ENCODE data around the gene CZIB. TPM values are rescaled to one million over a fixed set of nuclear protein-coding genes. Genes with fewer than 3 reads are reported as not detected.
A peak's percentile ranks its signal among the peaks of the same experiment; 100 is the strongest.
"Not testable (repeated sequence)": the region's sequence is repeated elsewhere in the genome, so short reads cannot be mapped to it uniquely, and the experiment has no call there.

CZIB gene
- total RNA-seq, 2 experiments from 2014 or later: 45.4 to 48.7 TPM

DNA sequence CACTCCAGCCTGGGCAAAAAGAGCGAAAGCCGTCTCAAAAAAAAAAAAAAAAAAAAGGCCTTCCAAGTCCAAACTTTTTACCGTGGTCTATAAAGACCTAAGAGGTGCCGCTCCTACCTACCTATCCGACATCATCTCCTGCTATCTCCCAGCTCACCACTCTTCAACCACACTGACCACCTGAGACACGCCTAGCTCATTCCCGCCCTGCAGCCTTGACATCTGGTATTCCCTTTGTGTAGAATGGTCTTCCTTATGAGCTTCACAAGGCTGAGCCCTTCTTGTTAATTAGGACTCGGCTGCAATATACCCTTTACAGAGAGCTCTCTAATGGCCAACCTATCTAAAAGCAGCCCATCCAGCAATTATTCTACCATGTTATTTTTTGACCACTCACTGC, 17.2 kb upstream of the CZIB start:
- no peaks in the 10 kb centered on the region for H3K27me3 Mint-ChIP-seq
- no peak for ATAC-seq
- peak overlapping the region; percentile 93 for H3K27ac Mint-ChIP-seq
- H3K9me3 Mint-ChIP-seq (ENCODE audit: low read depth): no peaks in the 10 kb centered on the region
- peak overlapping the region; percentile 96 for H3K4me3 Mint-ChIP-seq
- H3K4me1 Mint-ChIP-seq: peaks cover 24% of the 10 kb centered on the region
- intact Hi-C loops (cut with DNase I, micrococcal nuclease): loop anchor here (1.0 to 2.0 kb wide), 10 partner anchors 17 to 833 kb away; partner anchors contain the start of genes CPT2 (in 2 of the 2), CZIB (in 2 of the 2), NDC1 (in 1 of the 2) and ORC1 (in 1 of the 2)
- peaks cover 33% of the 10 kb centered on the region for H3K36me3 Mint-ChIP-seq (ENCODE audit: low read depth)
- DNase-seq: no peak
- ChIA-PET CTCF (interaction anchor here (0.8 kb wide), 1 partner anchor 16 kb away, joined by 3 read pairs; no protein-coding TSS in a partner anchor), POLR2A (no interaction called here)

DNA sequence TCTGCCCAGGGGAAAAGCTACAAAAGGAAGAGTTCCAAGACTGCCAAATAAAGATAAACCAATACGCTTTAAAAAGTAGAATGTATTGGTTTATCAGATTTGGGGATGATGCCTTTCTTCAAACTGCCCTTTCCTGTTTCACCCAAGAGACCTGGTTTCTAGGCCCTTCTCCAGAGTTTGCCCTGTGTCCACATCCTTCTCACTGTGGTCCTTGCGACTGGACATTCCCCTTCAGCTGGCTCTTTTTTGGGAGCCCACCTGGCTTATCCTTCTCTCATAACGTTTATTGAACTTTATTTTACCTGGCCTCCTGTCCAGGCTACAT, 490 bp upstream of the CZIB start:
- Mint-ChIP-seq H3K4me3 (peak overlapping the region; percentile 87), H3K27me3 (no peaks in the 10 kb centered on the region)
- intact Hi-C loops (cut with DNase I, micrococcal nuclease): loop anchor here (1.0 to 10.0 kb wide), 12 partner anchors 17 to 1188 kb away; partner anchors contain the start of genes CPT2 (in 2 of the 2), MAGOH (in 2 of the 2), BTF3L4 (in 1 of the 2) and IFT25 (in 1 of the 2)

DNA sequence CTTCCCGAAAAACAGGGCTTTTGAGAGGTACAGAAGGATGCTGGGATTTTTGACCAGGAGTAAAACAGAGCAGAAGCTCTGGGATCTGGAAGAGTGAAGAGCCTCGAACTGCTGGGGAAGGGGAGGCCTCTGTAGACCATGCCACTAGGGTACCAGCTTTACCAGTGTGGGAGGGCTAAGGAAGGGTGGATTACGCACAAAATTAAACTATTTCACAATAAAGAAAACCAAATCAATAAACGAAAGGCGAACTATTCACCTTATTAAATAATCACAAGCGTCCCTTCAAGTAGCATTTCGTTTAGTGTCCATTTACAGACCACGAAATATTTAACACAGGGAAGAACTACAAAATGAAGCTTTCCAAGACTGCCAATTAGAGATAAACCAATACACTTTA, 723 bp downstream of the CZIB start:
- Mint-ChIP-seq H3K9me3 (ENCODE audit: low read depth) (no peaks in the 10 kb centered on the region), H3K27me3 (no peaks in the 10 kb centered on the region), H3K4me1 (peaks cover 24% of the 10 kb centered on the region), H3K36me3 (ENCODE audit: low read depth) (peaks cover 14% of the 10 kb centered on the region), H3K4me3 (peak overlapping the region; percentile 87), H3K27ac (peak overlapping the region; percentile 94)
- intact Hi-C loops (cut with DNase I, micrococcal nuclease): loop anchor here (1.0 to 10.0 kb wide), 12 partner anchors 19 to 1186 kb away; partner anchors contain the start of genes CPT2 (in 2 of the 2), MAGOH (in 2 of the 2), BTF3L4 (in 1 of the 2) and IFT25 (in 1 of the 2)
- ChIA-PET POLR2A (no interaction called here), CTCF (interaction anchor here (0.6 to 0.8 kb wide), 3 partner anchors 10 to 307 kb away, joined by 3 to 7 read pairs (median 4); no protein-coding TSS in a partner anchor)
- DNase-seq: no peak
- no peak for ATAC-seq

More for the DNA sequence above, 490 bp upstream of the CZIB start:
- Mint-ChIP-seq H3K9me3 (ENCODE audit: low read depth) (no peaks in the 10 kb centered on the region), H3K36me3 (ENCODE audit: low read depth) (peaks cover 10% of the 10 kb centered on the region), H3K4me1 (peaks cover 24% of the 10 kb centered on the region), H3K27ac (peak overlapping the region; percentile 94)
- ChIA-PET CTCF (interaction anchor here (0.8 kb wide), 1 partner anchor 40 kb away, joined by 3 read pairs; no protein-coding TSS in a partner anchor), POLR2A (interaction anchor here (0.6 kb wide), 1 partner anchor 58 kb away, joined by 5 read pairs; no protein-coding TSS in a partner anchor)
- DNase-seq (no peak), ATAC-seq (no peak)

DNA sequence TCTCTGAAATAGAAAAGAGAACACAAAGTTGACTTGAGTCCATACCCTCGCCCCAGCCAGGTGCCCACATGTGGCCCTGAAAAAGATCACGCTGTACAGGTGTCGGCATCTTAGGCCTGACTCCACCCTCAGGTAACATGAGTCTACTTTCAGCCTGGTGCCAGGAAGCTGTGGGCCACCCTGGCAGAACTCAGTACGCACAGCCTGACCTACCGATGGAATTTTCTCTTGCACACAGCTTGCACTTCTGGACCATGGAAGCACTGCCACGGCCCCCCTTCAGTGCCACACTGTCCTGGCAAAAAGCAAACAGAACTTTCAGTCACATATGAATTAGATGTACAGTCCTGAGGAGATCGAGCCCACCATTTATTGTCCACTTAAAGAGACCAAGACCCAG, 2.2 kb downstream of the CZIB start:
- ChIA-PET CTCF (interaction anchor here (0.6 kb wide), 1 partner anchor 25 kb away, joined by 3 read pairs; no protein-coding TSS in a partner anchor), POLR2A (no interaction called here)
- Mint-ChIP-seq H3K4me3 (no peak overlapping the region), H3K4me1 (peaks cover 24% of the 10 kb centered on the region), H3K9me3 (ENCODE audit: low read depth) (no peaks in the 10 kb centered on the region), H3K27ac (peak overlapping the region; percentile 94), H3K36me3 (ENCODE audit: low read depth) (peaks cover 26% of the 10 kb centered on the region), H3K27me3 (no peaks in the 10 kb centered on the region)
- DNase-seq (no peak), ATAC-seq (no peak)
- intact Hi-C loops (cut with DNase I, micrococcal nuclease): no loop called here

DNA sequence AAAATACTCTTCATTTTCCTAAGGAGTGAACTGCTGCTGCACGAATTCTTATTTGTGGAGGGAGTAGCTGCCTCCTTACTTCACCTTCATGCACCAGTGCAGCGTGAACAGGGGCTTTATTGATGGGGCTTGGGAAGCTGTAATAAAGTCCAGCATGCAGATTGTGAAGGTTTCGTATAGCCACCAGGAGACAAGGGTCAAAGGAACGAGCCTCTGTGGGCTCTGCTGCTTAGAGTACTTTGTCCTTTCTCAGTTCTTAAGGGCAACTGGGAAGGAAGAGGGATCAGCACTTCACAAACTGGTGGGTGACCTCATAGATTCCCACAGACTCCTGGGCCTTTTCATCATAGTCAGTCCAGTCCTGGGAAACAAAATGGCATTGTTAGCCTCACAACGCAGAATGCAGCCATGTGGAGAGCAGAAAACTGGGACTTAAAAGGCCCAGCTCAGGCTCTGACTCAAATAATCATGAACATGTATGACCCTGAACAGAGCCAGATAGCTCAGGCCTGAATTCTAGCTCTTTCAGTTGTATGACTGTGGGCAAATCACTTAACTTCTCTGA, 6.0 kb downstream of the CZIB start:
- Mint-ChIP-seq H3K4me3 (no peak overlapping the region), H3K4me1 (peaks cover 13% of the 10 kb centered on the region), H3K27me3 (no peaks in the 10 kb centered on the region), H3K27ac (no peak overlapping the region), H3K36me3 (ENCODE audit: low read depth) (peaks cover 38% of the 10 kb centered on the region), H3K9me3 (ENCODE audit: low read depth) (no peaks in the 10 kb centered on the region)
- intact Hi-C loops (cut with DNase I, micrococcal nuclease): no loop called here
- CTCF ChIA-PET: interaction anchor here (0.6 to 1.6 kb wide), 7 partner anchors 13 to 36 kb away, joined by 3 to 4 read pairs (median 3); no protein-coding TSS in a partner anchor
- POLR2A ChIA-PET: no interaction called here
- ATAC-seq: no peak
- DNase-seq: no peak

DNA sequence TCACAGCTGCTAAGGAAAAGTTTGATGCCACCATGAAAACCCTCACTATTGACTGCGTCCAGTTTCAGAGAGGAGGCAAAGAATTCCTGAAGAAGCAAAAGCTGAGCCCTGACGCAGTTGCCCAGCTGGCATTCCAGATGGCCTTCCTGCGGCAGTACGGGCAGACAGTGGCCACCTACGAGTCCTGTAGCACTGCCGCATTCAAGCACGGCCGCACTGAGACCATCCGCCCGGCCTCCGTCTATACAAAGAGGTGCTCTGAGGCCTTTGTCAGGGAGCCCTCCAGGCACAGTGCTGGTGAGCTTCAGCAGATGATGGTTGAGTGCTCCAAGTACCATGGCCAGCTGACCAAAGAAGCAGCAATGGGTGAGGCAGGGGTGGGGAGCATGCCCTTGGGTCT, 9.5 kb downstream of the CZIB start:
- H3K36me3 Mint-ChIP-seq (ENCODE audit: low read depth): peaks cover 49% of the 10 kb centered on the region
- H3K27ac Mint-ChIP-seq: no peak overlapping the region
- no peaks in the 10 kb centered on the region for H3K4me1 Mint-ChIP-seq
- intact Hi-C loops (cut with DNase I, micrococcal nuclease): no loop called here
- no peak overlapping the region for H3K4me3 Mint-ChIP-seq
- peaks cover 7% of the 10 kb centered on the region for H3K9me3 Mint-ChIP-seq (ENCODE audit: low read depth)
- CTCF ChIA-PET: interaction anchor here (1.5 kb wide), 1 partner anchor 9 kb away, joined by 5 read pairs; no protein-coding TSS in a partner anchor
- no peaks in the 10 kb centered on the region for H3K27me3 Mint-ChIP-seq
- POLR2A ChIA-PET: no interaction called here
- DNase-seq (no peak), ATAC-seq (no peak)

DNA sequence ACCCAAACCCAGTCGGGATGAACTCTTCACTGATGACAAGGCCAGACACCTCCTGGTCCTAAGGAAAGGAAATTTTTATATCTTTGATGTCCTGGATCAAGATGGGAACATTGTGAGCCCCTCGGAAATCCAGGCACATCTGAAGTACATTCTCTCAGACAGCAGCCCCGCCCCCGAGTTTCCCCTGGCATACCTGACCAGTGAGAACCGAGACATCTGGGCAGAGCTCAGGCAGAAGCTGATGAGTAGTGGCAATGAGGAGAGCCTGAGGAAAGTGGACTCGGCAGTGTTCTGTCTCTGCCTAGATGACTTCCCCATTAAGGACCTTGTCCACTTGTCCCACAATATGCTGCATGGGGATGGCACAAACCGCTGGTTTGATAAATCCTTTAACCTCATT, 10.1 kb downstream of the CZIB start:
- Mint-ChIP-seq H3K27me3 (no peaks in the 10 kb centered on the region), H3K4me1 (no peaks in the 10 kb centered on the region), H3K9me3 (ENCODE audit: low read depth) (peaks cover 7% of the 10 kb centered on the region), H3K36me3 (ENCODE audit: low read depth) (peaks cover 52% of the 10 kb centered on the region), H3K27ac (no peak overlapping the region), H3K4me3 (no peak overlapping the region)
- ChIA-PET CTCF (no interaction called here), POLR2A (no interaction called here)
- no peak for ATAC-seq
- intact Hi-C loops (cut with DNase I, micrococcal nuclease): no loop called here
- no peak for DNase-seq

DNA sequence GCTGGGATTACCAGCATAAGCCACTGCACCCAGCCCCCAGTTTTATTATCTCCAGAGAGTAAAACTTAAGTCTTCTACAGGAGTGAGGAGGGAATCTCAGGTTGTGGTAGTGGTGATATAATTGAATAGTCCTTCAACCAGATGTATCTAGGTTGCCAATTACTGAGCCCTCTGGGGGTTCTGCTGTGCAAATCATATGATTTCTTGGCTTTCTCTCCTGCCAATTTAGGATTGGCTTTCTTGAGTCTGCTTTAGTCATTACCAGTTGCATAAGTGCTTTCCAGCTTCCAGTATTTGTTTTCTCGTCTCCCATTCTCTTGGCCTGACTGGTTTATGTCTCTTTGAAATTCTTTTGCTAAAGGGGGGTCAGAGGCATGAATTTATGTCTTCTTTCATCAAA, 12.7 kb downstream of the CZIB start:
- H3K27me3 Mint-ChIP-seq: no peaks in the 10 kb centered on the region
- no peak for DNase-seq
- peaks cover 59% of the 10 kb centered on the region for H3K36me3 Mint-ChIP-seq (ENCODE audit: low read depth)
- intact Hi-C loops (cut with DNase I, micrococcal nuclease): no loop called here
- H3K4me1 Mint-ChIP-seq: no peaks in the 10 kb centered on the region
- no peak for ATAC-seq
- ChIA-PET POLR2A (no interaction called here), CTCF (no interaction called here)
- no peak overlapping the region for H3K27ac Mint-ChIP-seq
- peaks cover 12% of the 10 kb centered on the region for H3K9me3 Mint-ChIP-seq (ENCODE audit: low read depth)
- H3K4me3 Mint-ChIP-seq: no peak overlapping the region

- intact Hi-C loops (cut with DNase I, micrococcal nuclease): no loop called here
- H3K4me1 Mint-ChIP-seq: no peaks in the 10 kb centered on the region
- peaks cover 59% of the 10 kb centered on the region for H3K36me3 Mint-ChIP-seq (ENCODE audit: low read depth)
- ChIA-PET POLR2A (no interaction called here), CTCF (no interaction called here)
- H3K9me3 Mint-ChIP-seq (ENCODE audit: low read depth): peaks cover 12% of the 10 kb centered on the region
- no peaks in the 10 kb centered on the region for H3K27me3 Mint-ChIP-seq
- no peak overlapping the region for H3K4me3 Mint-ChIP-seq
- ATAC-seq (no peak), DNase-seq (no peak)
- no peak overlapping the region for H3K27ac Mint-ChIP-seq
These were observed 13.6 kb downstream of the CZIB start for GRCh38 chr1:53206735-53207379.

DNA sequence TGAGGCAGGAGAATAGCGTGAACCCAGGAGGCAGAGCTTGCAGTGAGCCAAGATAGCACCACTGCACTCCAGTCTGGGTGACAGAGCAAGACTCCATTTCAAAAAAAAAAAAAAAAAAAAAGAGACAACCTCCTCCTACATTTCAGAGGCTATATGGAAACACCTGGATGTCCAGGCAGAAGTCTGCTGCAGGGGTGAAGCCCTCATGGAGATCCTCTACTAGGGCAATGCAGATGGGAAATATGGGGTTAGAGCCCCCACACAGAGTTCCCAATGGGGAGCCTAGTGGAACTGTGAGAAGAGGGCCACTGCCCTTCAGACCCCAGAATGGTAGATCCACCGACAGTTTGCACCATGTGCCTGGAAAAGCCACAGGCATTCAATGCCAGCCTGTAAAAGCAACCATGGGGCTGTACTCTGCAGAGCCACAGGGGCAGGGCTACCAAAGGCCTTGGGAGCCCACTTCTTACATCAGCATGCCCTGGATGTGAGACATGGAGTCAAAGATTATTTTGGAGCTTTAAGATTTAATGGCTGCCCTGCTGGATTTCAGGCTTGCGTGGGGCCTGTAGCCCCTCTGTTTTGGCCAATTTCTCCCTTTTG, 14.2 kb downstream of the CZIB start:
- intact Hi-C loops (cut with DNase I, micrococcal nuclease); H3K4me1 Mint-ChIP-seq; H3K27me3 Mint-ChIP-seq; H3K4me3 Mint-ChIP-seq; POLR2A ChIA-PET; ATAC-seq; H3K27ac Mint-ChIP-seq; CTCF ChIA-PET: not testable (repeated sequence)
- Mint-ChIP-seq H3K36me3 (ENCODE audit: low read depth) (peaks cover 59% of the 10 kb centered on the region), H3K9me3 (ENCODE audit: low read depth) (peaks cover 12% of the 10 kb centered on the region)
- DNase-seq: peak; percentile 25

GRCh38 chr1:53205496-53205895, 14.9 kb downstream of the CZIB start:
- DNase-seq; intact Hi-C loops (cut with DNase I, micrococcal nuclease); H3K27me3 Mint-ChIP-seq; H3K27ac Mint-ChIP-seq; H3K4me3 Mint-ChIP-seq; H3K4me1 Mint-ChIP-seq; POLR2A ChIA-PET; CTCF ChIA-PET; ATAC-seq: not testable (repeated sequence)
- Mint-ChIP-seq H3K9me3 (ENCODE audit: low read depth) (peaks cover 12% of the 10 kb centered on the region), H3K36me3 (ENCODE audit: low read depth) (peaks cover 59% of the 10 kb centered on the region)

Data from activated CD4-positive, alpha-beta T cell treated with anti-CD3 and anti-CD28 coated beads for 36 hours (primary cell).